ENCODE results near the gene SORD. TPM values are rescaled to one million over a fixed set of nuclear protein-coding genes. Genes with fewer than 3 reads are reported as not detected.
"Not testable (repeated sequence)": the region's sequence is repeated elsewhere in the genome, so short reads cannot be mapped to it uniquely, and the experiment has no call there.

The SORD gene
- total RNA-seq, 1 donor from 2014 or later, result 3.6 TPM

DNA sequence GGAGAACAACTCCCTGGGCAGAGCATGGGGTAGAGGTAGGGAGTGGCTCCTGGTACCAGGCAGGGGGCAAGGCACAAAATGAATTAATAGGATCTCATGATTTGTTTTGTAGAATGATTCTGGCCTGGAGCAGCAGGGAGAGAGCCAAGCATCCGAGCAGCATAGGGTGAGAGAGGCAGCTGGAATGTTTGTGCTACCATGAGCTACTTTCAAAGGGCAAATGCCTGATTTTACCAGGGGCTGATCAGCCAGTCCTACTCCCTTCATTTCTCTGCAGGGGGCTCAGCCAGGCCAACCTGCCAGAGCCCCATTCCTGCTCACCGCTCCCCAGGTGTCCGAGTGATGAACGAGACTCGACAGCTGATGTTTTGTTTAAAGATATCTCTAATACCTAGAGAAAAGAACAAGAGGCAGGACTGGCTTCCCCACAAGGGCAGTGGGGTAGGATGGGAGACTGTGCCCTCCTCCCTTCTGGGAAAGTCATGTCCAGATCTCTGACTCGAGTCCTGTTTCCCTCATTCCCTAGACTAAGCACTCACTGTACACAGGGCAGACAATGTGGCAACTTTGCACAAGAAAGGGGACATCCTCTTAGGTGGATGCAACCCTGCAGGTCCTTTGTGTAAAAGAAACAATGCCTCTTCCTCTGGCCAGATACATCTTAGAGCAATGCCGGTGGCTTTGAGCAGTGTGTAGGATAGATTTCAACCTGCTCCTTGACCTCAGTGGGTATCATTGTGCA is 78.1 kb downstream of the SORD start:
- no peak for DNase-seq

DNA sequence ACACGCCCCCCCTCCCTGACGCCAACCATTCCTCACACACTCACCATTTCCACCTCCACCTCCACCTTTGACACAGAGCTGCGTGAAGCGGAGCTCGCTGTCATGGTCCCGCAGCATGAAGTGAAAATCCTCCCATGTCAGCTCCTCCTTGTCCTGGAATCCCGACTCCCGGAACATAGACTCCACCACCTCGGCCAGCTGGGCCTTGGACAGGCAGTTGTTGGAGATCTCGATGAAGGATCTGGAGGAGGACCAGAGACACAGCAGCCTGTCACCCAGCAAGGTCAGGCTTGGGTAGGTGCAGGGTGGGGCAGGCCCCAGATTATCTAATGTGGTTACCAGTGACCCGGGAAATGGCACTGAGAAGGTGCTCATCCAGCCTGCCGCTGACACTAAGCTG is 78.8 kb downstream of the SORD start:
- DNase-seq, result no peak

DNA sequence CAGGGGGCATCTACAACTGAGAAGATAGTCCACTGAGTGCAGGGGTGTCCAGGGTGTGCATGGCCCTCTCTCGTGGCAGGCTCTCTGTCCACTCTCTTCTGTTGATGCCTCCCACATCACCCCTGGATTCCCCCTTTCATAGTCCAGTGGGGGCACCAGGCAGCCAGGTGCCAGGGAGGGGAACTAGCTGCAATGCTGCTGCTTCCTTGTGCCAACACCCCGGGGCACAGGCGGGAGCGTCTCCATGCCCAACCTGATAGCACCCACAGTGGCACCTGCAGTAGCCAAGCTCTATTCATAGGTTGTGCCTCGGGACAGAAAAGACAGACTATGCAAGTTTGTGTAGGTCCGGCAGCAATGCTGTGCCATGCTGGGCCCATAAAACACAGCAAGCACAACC is 79.2 kb downstream of the SORD start:
- no peak for DNase-seq

DNA sequence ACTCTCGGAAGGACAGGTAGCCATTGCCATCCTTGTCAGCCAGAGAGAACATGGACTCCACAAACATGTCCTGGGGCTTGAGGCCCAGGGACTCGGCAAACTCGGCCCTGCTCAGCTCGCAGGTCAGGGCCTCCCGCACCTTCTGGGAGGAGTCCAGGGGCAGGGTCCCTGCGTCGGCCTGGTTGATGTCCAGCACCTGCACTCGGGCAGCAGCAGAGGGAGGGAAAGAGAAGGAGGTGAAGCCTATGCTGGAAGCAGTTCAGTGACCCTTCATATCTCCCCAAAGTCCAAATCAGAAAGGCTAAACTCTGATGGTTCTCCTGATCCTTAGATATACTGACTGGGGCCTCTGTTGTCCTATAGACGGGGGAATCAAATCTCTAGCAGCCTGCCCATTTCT is 81.2 kb downstream of the SORD start:
- not testable (repeated sequence) for DNase-seq

DNA sequence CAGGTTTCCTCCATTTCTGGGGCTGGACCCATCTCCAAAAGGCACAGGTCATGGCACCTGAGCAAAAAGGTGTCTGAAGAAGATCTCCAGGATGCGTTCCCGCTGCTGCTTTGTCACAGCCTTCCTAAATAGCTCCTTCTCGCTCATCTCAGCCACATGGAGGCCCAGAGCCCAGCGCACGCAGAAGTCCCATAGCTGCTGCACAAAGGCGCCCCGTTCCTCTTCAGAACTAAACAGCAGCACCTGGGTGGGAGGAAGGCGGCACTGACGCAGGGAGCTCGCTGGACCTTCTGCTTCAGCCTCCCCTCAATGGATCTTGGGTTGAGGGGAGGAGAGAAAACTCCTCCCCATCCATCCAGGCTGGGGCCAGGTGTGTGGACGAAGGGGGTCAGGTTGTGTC is 82.6 kb downstream of the SORD start:
- no peak for DNase-seq

DNA sequence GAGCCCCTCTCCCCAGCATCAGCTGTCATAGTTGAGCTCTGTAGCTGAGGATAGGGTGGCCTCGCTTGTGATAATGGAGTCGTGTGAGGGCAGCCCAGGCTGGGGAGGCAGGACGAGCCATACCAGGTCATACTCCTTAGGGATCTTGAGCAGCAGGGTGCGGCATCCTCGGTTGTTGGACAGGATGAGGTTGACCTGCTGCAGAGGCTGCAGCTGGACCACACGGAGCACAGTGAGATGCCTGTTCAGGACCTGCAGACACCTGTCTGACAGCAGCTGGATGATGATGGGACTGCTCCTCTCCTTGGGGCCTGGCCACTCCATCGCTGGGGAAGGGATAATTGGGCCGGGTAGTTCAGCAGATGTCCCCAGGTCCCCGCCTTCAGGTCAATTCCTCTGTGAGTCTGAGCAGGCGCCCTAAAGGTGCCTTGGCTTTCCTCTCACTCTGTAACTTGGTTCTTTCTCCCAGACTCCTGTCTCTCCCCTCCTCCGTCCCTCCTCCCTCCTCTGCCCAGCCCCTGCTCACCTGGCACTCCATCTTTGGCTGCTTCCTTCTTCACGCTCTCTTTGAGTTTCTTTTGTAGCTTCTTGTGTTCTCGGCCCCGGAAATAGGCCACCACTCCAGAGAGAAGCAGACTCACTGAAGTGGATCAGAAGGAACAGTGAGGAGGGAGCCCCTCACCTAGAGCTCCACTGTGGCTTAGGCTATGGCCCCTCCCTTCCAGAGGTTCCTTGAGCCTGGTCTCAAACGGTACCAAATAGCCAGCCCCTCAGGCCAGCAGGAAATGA is 83.2 kb downstream of the SORD start:
- no peak for DNase-seq

DNA sequence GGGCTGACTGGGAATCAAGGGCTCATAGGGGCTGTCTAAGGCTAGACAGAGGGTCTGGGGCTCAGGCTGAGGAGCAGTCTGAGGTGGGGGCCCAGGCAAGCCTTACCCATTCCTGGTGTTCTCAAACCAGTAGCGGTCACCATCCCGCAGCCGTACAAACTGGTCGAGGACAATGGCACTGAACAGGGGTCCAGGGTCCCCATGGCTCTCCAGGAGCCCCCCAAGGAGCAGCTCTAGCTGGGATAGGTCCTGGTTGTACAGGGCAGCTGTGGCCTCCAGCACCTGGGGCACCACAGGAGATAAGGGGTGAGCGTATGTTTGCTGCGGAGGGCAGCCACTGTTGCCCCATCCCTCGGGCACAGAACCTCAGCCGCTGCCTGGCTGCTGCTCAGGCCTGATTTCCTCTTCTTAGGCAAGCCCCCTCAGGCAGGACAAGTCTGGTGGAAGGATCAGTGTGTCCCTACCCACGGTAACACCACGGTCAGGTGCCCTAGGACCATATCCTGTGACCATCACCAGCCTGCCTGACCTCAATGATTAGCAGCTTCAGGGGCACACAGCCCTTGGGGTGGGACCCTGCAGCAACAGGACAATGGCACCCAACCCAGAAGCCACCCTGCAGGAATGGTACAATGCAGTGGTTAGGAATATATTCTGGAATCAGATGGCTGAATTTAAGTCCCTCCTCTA is 85.1 kb downstream of the SORD start:
- DNase-seq, result no peak

DNA sequence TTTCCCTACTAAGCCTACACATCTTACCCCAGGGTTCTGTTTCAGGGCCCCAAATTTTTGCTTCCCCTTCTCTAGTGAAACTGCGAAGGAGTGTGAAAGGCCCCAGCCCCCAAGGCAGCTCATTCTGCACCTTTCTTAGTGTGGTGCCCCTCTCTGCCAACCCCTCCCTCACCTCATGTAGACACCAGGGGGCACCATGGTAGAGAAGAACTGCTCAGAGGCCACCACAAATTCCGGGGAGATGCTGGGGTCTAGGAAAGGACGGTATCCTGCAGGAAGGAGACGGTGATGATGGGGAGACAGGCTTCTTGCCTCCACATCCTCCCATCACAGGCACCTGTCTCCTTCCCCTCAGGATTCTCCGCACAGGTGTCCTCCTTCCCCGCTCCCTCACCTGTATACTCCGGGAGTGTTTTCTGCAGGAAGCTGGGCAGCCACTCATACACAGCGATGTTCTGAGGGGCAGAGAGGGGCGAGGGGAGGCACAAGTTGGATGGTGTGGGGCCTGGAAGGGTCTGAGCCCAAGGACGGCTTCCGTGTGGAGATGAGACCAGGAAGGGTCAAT is 87.3 kb downstream of the SORD start:
- DNase-seq, result no peak

DNA sequence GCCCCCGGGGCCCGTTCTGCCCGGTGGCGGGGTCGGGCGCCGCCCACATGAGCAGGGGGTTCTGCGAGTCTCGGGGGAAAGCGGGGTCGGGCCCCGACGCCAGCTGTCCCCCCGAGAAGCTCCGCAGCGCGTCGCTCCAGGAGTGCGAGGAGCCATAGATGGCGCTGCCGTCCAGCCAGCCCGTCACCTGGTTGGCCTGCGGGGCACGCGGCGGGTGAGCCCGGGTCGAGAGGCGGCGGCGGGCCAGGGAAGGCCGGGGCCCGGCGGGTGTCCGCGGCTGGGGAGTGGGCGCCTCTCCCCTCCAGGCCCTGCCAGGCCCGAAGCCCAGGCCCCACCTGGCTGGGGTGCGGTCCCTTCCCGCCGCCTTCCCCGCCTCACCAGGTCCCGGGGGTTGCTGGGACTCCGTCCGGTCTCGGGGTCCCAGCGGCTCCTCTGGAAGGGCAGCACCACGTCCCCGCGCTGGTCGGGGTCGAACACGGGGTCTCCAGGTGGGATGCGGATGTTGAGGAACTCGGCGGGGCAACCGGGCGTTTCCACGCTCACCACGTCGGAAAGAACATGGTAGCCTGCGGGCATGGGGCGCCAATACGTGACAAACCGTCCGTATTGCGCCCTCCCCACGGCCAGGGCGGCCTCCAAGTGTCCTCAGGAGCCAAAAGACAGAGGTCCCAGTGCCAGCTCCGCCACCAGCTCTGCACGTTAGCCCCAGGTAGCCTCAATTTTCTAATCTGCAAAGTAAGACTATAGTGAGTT is 88.6 kb downstream of the SORD start:
- no peak for DNase-seq

DNA sequence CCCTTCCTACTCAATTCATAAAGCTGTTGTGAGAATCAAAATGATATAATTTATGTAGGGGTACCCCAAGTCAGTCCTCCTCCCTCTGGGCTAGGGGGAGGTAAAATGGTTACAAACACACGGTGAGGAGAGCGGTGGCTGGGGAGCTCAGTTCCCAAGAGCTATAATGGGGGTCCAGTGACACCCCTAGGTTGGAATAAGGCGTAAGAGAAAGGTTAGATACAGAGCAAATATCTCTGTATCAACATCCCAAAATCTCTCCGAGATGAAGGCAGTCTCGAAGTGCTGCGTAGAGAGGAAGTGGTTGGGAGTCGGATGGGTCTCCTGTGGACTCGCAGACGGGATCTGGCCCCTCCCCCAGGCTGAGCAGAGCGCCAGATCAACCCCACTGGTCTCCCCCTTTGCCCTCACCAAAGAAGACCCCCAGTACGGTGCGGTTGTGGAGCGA is 89.2 kb downstream of the SORD start:
- DNase-seq, result no peak

DNA sequence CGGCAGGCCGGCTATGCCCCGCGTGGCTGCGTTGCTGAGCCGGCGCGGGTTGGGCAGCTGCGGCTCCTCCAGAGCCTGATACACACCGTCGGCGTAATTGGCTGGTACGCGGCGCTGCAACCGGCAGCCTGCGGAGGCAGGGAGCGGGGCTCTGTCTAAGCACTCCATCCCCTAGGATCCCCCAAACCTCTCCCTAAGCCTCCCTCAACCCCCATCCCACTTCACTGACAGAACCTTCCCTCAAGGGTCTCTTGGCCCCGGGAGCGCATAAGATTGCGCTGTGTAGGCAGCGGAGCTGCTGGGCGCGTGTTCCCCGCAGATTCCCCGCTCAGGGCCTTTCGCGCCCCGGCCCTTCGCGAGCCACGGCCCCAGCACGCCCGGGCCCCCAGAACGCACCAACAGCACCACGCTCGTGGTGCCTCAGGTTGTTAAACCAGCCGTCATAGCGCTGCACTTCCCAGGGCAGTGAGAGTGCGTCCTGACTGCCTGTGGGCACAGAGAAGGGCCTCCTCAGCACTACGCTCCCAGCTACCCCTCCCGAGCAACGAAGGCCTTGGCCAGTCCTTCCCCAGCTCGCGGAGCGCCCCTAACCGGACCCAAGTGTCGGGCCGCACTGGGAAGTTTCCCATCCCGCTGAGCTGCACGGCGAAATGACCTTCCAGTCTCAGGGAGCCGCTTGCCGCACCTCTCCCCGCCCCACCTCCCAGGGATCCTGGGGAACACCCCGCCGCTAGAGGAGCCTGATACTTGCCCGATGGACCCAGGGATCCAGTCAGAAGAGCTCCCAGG is 89.8 kb downstream of the SORD start:
- no peak for DNase-seq

DNA sequence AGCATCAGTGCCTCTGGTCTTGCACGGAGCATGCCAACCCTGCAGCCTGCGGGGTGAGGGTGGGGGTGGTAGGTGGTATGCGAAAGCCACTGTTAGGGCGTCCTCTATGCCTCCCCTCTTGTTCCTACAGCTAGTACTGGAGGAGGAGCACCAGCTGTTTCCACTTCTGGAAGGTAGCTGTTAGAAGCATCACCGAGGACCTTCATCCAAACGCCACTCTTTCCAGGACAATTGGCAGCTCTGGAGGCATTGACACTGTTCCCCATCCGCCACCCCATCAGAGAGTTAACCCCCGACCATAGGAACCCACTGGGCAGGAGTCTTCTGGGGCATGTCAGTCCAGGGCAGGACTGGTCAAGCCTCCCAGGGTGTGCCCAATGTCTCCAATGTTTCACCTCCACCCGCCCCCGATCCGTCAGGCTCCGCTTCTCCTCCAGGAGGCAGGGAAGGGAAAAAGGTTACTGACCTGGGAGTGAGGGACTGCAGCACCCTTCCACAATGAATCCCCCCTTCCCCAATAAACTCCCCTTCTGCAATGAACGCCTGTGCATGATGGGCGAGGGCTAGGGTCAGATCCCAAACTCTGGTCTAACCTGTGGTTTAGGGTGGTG is 90.5 kb downstream of the SORD start:
- no peak for DNase-seq

DNA sequence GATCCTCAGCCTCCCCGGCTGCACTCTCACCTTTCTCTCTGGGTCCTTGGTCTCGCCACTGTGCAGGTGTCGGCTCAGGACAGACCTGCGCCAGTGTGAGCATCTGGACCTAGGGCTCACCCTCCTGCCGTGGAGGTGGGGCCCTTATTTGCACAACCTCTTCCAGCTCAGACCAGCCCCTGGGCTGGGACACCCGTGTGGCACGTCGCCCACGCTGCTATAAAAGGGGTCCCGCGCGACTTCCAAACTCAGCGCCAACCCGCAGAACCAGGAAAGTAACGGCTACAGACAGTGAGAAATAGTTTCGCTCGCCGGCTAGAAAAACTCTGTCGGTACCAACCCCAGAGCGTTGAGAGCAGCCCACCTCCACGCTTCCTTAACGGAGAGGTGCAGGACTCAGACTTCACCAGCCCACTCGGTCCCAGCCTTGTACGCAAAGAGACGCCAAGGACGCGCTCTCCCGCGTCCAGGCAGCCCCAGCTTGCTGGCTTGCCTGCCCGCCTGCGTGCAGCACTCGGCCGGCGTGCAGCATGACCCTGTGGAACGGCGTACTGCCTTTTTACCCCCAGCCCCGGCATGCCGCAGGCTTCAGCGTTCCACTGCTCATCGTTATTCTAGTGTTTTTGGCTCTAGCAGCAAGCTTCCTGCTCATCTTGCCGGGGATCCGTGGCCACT is 91.2 kb downstream of the SORD start, which contains the start of the genes DUOX2 and DUOXA2:
Gene DUOX2 (minus strand): TSS at position 97 of the 675 bp plus-strand sequence. CDS start 761 bp downstream, outside the sequence.
Gene DUOXA2 (plus strand): TSS at position 251 of the 675 bp plus-strand sequence. CDS start 280 bp downstream, at position 531.
- no peak for DNase-seq

DNA sequence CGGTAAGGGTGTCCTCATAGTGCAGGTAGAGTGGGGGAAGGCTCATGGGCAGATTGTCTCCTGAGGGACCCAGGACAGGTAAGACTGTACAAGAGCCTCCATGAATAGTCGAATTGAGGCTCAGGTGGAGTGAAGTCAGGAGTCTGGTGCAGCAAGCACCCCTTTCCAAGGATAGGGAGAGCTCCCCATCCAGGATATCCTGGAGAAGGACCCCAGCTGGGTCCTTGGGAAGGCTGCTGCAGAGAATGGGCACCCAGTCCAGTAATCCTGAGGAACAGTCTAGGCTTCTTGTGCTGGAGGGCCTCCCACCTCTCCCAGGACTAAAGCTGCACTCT is 91.7 kb downstream of the SORD start:
- no peak for DNase-seq

DNA sequence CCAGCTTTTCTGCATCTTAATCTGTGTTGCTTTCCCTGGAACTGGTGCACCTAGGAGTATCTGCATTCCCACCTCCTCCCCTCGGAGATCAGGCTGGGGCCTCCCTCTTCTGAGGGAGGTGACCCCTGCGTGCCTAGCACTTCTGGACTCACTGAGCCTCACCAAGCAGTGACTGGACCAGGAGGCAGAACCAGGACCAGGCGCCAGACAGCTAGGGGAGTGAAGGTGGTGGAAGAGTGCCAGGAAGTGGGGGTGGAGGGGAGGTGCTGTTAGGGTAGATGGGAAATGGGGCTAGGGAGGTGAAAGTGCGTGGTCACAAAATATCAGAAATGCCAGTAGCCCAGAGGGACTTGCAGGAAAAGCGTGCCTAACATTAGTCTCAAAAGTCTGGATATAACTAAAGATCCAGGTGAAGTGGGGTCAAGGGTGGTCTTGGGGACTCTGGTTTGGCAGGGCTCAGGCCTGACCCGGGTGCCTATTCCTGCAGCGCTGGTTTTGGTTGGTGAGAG is 92.4 kb downstream of the SORD start:
- DNase-seq, result no peak

DNA sequence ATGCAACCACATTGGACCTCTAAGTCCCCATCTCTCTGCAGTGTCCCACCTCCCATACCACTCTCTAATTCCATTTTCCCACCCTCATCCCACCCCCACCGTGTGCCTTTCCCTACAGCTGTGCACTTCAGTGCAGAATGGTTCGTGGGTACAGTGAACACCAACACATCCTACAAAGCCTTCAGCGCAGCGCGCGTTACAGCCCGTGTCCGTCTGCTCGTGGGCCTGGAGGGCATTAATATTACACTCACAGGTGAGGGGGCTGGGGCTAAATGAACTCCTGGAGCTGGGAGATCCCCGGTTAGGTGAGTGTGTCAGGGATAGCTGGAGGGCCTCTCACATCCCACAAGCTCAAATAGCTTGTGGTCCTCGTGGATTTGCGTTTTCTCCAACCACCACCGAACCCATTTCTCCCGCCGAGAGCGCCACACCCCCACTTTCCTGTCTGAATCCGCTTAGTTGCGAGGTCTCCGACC is 93.0 kb downstream of the SORD start:
- no peak for DNase-seq

DNA sequence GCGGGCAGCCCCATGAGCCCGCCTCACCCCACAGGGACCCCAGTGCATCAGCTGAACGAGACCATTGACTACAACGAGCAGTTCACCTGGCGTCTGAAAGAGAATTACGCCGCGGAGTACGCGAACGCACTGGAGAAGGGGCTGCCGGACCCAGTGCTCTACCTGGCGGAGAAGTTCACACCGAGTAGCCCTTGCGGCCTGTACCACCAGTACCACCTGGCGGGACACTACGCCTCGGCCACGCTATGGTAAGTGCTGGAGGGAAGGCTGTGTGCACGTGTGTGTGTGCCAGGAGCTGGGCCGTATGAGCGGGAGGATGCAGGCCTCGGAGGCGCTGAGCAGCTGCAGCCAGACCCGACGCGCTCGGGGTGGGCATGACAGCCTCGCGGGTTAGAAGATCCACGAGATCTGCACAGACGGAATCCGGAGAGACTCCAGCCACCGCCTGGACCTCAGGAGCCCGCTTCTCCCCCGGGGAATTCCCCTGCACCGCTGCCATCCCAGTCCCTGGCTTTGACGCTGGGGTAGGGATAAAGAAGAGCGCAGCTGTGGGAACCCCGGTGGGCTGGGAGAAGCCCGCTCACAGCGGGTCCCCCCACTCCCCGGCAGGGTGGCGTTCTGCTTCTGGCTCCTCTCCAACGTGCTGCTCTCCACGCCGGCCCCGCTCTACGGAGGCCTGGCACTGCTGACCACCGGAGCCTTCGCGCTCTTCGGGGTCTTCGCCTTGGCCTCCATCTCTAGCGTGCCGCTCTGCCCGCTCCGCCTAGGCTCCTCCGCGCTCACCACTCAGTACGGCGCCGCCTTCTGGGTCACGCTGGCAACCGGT is 93.7 kb downstream of the SORD start:
- no peak for DNase-seq

DNA sequence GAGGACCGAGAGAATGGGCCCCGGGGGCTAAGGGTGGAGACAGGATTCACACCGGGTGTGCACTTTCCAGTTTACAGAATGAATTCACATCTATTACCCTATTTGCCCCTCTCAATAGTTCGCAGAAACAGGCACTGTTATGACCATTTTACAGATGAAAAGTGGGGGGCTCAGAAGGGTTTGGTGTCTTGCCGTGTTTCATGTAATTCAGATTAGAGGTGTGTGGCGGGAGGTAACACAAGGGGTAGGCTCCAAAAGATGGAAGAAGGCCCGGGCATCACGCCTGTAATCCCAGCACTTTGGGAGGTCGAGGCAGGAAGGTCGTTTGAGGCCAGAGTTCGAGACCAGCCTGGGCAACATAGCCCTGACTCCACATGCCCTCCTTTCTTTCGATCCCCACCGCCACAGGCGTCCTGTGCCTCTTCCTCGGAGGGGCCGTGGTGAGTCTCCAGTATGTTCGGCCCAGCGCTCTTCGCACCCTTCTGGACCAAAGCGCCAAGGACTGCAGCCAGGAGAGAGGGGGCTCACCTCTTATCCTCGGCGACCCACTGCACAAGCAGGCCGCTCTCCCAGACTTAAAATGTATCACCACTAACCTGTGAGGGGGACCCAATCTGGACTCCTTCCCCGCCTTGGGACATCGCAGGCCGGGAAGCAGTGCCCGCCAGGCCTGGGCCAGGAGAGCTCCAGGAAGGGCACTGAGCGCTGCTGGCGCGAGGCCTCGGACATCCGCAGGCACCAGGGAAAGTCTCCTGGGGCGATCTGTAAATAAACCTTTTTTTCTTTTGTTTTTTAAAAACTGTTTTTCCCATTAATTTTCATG is 94.5 kb downstream of the SORD start:
- no peak for DNase-seq
